Measurements from ENCODE around the gene TSKS.

- TF ChIP-seq, protein P1, sequence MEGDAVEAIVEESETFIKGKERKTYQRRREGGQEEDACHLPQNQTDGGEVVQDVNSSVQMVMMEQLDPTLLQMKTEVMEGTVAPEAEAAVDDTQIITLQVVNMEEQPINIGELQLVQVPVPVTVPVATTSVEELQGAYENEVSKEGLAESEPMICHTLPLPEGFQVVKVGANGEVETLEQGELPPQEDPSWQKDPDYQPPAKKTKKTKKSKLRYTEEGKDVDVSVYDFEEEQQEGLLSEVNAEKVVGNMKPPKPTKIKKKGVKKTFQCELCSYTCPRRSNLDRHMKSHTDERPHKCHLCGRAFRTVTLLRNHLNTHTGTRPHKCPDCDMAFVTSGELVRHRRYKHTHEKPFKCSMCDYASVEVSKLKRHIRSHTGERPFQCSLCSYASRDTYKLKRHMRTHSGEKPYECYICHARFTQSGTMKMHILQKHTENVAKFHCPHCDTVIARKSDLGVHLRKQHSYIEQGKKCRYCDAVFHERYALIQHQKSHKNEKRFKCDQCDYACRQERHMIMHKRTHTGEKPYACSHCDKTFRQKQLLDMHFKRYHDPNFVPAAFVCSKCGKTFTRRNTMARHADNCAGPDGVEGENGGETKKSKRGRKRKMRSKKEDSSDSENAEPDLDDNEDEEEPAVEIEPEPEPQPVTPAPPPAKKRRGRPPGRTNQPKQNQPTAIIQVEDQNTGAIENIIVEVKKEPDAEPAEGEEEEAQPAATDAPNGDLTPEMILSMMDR (IDR thresholded peaks at IDR 0.05): no peak
- TF ChIP-seq POLR2AphosphoS5 (IDR thresholded peaks at IDR 0.05; ENCODE audit: insufficient read depth in 1 of 2, low read depth in 1 of 2): no peak
Measured at GRCh38 chr19:49799798-49800376, 36.8 kb upstream of the TSKS start.

All from vagina (tissue), 2 donors.